Endothelial cell of hepatic sinusoid (primary cell): ENCODE results near the gene TMEM87B.
"Not testable (repeated sequence)": the region's sequence is repeated elsewhere in the genome, so short reads cannot be mapped to it uniquely, and the experiment has no call there.

Experiments used
- in situ Hi-C: cut with HindIII; loops from 2 replicates; pipeline ENCODE4 v1.10.0; 2017; ENCODE audit warnings: low sequenced_read_pairs

The TMEM87B gene

DNA sequence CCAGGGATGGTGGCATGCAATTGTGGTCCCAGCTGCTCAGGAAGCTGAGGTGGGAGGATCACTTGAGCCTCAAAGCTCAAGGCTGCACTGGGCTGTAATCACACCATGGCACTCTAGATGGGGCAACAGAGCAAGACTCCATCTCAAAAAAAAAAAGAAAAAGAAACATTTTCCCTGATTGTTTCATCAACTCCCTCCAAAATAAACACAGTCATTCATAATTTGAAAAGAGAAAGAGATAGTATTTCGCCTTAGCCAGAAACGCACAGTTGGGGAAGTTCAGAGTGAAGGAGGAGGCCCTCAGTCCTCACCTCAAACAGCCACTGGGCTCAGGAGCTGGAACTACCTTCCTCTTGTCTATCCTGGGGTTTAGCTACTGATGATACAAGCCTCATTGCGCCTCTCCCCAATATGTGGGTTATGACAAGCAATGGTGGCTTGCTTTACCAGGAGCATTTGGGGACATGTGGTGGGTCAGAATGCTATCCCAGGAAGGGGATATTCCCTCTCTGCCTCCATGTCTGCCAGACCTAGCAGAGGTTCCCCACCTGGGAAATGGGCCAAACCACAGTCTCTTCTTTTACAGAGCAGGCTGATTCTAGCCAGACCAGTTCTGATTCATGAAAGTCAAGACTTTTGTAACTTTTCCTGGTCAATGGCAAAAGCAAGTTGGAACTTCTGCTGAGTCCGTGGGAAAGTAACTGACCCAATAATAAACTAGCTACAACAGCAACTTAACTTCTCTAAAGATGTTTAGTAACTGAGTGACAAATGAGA lies 22.2 kb upstream of the TMEM87B start:
- in situ Hi-C loops = no loop called here

DNA sequence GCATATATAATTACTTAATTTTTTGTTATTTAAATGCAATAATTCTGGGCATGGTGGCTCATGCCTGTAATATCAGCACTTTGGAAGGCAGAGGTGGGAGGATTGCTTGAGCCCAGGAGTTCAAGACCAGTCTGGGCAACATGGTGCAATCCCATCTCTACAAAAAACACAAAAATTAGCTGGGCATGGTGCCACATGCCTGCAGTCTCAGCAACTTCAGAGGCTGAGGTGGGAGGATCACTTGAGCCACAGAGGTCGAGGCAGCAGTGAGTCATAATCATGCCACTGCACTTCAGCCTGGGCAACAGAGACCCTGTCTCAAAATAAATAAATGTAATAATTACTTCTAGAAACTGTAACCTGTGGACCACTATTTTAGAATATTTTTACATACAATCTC lies 21.5 kb upstream of the TMEM87B start:
- in situ Hi-C loops = no loop called here

DNA sequence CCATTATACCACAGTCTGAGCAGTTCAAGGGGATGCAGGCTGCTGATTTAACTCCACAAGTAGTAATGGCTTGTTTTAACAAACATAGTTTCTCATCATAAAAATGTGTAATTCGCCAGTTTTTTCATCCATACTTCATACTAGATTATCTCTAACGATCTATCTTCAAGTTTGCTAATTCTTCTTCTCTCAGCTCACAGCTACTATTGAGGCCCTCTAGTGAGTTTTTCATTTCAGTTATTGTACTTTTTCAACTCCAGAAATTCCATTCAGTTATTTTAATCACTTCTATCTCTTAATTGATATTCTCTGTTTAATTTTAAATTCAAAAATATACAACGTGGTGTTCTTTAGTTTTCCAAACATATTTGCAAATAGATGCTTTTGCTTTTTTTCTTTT lies 20.1 kb upstream of the TMEM87B start:
- in situ Hi-C loops = no loop called here

DNA sequence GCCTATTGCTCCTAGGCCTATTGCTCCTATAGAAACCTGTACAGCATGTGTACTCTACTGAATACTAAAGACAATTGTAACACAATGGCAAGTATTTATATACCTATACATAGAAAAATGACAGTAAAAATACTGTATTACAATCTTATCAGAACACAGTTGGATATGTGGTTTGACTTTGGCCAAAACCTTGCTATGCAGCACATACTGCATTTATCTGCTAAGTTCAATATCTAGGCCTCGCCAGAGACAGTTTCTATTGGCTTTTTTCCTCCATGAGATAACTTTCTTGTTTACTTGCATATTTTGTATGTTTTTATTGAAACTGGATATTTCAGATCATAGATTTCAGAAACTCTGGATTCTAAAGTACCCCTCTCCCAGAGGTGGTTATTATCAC lies 19.3 kb upstream of the TMEM87B start:
- in situ Hi-C loops = no loop called here

DNA sequence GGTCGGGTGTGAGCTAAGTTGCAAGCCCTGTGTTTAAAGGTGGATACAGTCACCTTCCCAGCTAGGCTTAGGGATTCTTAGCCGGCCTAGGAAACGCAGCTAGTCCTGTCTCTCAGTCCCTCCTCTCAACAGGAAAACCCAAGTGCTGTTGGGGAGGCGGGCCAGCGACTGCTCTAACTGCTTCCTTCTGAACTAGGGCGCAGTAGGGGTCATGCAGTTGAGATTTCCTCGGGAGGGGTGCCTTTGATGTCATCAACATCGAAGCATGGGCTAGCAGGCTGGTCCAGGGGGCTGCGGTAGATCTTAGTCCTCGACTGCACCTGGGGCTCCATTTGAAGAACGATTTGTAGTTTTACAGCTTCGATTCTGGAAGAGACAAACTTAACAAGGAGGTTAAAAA lies 15.5 kb upstream of the TMEM87B start:
- in situ Hi-C loops = not testable (repeated sequence)

DNA sequence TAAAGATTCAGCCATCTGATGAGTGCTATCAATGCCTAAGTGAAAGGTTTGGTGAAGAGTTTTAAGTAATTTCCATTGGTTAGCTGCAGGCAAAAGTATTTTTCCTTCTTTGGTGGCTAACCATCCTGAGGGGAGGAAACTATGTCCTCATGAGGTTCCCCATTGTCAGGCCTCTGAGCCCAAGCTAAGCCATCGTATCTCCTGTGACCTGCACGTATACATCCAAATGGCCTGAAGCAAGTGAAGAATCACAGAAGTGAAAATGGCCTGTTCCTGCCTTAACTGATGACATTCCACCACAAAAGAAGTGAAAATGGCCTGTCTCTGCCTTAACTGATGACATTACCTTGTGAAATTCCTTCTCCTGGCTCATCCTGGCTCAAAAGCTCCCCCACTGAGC lies 15.0 kb upstream of the TMEM87B start:
- in situ Hi-C loops = not testable (repeated sequence)

DNA sequence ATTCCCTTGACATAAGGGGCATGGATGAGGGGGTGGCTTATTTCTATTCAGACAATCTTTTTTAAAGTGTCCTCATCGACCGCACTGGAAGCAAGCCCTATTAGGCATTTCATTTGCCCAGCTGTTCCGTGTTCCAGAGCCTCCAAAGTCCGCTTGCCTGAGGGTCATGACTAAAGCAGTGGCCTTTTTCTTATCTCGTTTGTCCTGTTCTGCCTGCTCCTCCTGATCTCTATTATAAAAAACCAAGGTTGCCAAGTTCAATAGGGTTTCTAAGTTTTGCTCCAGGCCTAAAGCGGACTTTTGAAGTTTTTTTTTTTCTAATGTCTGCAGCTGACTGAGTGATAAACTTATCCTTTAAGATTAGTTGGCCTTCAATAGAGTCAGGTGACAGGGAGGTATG lies 13.6 kb upstream of the TMEM87B start:
- in situ Hi-C loops = not testable (repeated sequence)

DNA sequence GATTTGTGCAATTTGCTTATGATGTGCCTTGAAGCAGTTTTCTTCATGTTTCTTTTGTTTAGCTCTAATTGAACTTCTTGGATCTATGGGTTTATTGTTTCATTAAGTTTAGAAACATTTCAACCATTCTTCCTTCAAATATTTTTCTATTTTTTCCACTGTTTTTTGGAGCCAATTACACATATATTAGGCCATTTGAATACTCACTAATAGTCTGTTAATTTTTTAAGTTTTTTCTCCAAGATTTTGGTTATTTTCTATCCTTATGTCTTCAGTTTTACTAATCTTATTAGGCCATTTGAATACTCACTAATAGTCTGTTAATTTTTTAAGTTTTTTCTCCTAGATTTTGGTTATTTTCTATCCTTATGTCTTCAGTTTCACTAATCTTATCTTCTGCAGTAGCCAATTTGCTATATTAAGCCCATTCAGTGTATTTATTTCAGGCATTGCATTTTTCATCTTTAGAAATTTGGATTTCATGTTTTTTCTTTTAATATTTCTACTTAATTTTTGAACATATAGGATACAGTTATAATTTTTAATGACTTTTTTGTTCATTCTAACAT lies 9.5 kb upstream of the TMEM87B start:
- in situ Hi-C loops = no loop called here

DNA sequence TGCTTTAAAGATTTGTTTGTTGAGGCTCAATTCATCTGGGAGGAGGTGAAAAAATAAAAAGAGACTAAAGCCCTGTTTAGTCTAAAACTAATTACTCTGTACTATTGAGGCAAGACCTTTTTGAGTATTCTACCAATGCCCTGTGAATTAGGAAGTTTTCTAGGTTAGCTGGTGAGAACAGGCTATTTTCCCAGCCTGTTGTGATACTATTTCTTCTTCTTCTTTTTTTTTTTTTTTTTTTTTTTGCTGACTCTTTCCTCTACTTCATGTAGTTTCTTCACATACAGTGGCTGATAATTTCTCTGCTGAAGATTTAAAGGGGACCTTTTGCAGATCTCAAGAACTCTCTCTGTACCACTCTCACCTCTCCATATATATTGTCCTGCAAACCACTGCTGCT lies 8.8 kb upstream of the TMEM87B start:
- in situ Hi-C loops = no loop called here

DNA sequence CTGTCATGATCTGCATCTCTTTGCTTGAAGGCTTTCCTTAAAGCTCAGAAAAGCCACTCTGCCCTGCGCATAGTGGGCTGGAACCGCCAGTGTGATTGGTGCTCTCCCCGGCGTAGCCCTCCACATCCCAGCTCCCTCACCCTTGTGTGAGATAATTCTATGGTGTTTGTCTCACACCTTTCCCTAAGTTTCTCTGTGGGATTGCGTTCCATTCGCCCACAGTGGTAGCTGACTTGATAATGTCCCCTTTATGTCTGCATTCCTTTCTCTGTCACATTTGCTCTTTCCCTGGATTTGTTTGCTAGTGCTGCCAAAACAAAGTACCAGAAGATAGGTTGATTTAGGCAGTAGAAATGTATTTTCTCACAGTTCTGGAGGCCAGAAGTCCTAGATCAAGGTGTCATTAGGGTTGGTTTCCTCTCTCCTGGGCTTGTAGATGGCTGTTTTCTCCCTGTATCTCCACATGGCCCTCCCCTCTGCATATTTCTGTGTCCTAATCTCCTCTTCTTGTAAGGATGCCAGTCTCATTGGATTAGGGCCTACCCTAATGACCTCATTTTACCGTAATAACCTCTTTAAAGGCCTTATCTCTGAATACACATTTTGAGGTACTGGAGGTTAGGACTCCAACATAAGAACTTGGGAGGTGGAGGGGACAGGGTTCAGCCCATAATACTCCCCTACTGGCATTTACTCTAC lies 7.4 kb upstream of the TMEM87B start:
- in situ Hi-C loops = no loop called here

DNA sequence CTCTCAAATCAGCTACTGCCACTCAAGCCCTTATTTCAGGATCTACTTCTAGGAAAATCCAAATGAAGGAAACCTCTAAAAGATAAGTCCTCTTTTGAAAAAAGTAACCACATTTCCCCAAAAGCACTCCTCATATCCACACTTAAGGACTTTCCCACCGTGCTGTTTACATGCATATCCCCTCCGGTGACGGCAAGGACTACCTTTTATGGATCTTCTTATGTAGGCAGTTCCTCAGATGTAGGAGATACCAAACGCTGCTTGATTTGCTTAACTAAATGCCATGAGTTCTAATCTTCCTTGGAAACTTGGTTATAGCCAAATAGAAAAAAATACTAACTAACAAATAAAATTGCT lies 6.9 kb upstream of the TMEM87B start:
- in situ Hi-C loops = no loop called here

DNA sequence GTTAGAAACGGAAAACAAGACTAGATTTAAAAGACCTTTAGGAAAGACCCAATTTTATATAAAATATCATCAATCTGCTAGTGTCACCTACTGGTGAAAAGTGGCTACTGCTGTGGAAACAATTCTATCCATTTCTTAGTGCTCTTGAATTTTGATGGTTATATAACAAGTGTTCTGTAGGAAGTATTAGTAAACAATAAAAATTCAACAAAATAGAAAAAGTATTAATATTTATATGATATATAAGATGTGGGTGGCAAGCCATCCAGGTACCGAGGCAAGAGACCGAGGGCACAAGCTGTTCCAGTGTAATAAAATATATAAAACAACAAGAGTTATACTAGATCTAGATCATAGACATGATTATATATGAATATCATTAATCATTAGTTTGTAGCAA lies 6.2 kb upstream of the TMEM87B start:
- in situ Hi-C loops = no loop called here

DNA sequence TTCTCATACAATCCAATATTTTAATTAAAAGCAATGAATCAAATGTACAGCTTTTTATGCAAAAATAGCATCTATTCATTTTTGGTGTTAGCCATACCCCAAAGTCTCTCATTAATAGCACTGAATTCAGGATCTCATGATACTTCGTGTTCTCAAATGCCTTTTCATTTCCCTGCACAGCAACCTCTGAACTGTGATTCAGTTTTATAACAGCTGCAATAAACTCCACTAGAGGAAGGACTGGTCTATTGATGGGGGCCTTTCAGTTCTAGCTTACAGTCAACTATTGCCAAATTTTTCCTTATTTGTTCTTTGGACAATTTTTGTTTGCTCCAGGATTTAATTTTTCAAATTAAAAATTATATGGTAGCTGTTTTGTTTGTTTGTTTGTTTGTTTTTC lies 4.8 kb upstream of the TMEM87B start:
- in situ Hi-C loops = no loop called here

DNA sequence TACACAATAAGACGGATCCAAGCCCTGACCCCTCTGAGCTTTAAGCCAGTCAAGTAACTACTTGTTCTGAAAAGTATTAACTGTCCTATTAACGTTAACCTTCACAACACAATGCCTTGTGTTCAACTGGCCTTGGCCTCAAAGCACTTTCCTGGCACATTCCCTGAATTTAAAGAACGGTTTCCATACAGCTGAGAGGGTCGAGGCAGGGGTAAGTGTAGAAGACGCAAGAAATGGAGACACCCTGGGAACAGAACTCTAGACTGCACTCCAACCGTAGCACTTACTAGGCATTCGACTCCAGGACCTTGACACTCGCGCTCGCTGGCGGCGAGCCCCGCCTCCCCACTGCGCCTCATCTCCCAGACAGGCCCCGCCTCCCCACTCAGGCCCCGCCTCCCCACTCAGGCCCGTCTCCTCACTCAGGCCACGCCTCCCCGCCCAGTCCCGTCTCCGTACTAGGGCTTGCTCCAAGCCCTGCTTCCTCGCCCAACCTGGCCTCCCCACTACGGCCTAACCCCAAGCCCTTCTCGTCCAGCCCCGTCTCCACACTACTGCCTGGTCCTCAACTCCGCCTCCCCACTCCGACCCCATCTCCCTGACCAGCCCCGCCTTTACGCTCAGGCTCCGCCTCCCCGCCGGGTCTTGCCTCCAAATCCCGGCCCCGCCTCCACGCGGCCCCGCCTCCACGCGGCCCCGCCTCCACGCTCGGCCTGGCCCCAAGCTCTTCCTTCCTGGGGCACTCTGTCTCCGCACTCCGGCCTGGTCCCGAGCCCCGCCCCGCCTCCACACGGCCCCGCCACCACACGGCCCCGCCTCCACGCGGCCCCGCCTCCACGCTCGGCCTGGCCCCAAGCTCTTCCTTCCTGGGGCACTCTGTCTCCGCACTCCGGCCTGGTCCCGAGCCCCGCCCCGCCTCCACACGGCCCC lies 887 bp upstream of the TMEM87B start:
- in situ Hi-C loops = no loop called here

DNA sequence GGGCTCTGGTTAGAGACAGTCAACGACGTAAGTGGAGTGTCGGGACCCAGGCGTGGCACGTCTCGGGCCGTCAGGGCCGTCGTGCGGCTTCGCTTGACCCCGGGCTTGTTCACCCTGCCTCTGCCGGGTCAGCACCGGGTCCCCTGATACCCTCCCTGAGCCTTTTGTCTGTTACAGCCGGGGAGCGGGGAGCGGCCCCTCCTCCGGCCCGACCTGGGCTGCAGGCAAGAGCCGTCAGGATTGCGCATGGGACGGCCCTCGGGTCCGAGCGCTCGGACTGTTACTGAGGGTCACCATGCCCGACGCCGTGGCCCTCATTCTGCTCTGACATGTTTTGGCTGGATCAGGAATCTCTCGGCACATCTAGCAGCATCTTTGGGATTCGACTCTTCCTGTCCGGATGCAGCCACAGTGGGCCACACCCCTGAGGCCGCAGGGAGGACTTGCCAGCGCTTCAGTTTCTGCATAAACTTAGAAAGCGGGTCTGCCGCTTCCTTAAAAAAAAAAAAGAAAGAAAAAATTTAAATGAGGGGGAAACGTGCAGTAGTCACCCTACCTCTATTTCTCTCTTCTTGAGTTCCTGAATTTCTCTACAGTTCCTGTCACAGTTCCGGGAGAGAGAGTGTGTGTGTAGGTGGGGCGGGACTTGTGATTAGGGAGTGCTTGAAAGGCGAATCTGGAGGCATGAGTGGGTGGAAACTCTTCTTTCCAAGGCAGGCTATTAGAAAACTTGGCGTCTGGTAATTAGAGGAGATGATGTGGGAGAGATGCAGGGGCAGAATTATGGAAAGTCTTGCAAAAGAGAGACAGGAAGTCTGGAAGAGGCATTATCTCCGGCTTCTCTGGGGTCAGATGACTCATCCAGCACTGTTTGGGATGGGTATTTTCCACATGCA lies 909 bp downstream of the TMEM87B start:
- in situ Hi-C loops = no loop called here

DNA sequence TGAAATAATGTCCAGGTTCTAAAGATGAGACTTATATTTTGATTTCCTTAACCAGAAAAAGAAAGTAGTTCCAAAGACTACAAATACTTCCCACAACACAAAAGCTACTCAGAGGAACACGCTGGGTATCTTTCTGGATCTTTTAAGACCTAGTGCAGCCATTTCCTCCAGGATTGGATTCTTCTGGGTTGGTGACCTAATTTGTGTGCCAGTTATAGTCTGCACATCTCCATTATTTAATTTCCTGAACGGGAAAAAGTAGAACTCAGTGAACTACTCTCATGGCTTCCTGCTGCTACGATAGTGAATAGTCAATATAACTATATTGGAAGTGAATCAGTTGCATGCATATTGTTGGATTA lies 1.5 kb downstream of the TMEM87B start:
- in situ Hi-C loops = no loop called here

DNA sequence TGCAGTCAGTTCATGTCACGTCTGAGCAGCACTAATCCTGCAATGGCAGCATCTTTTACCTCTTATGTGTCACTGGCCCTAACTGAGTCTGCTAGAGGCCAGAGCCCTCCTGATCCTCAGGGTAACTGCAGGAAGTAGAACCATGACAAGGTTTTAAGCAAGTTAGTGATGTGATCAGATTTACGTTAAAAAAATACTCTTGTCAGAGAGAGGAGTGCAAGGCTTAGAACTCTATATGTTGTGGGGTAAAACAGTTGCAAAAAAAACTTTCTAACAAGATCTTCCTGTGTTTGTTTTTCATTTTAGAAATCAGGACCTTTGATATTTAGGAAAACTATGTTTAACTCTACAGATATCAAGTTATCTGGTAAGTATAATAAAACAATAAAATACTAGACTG lies 4.6 kb downstream of the TMEM87B start:
- in situ Hi-C loops = no loop called here

DNA sequence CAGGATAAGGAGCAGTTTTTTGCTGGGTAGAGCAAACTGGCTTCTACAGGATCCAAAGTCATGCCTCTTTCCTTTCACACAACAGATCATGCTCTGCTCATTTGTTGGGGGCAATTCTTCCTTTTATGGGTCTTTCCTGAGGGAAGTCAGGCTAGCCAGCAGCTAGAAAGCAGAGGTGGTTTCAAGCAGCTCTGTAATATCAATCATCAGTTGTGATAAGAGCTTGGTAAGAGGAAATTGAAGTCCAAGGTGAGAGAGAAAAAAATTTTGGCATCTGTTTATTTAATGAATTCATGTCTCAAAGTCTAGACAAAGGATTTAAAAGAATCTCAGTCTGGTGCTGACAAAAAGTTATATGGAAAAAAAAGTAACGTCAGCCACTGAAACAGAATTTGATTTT lies 6.2 kb downstream of the TMEM87B start:
- in situ Hi-C loops = no loop called here

DNA sequence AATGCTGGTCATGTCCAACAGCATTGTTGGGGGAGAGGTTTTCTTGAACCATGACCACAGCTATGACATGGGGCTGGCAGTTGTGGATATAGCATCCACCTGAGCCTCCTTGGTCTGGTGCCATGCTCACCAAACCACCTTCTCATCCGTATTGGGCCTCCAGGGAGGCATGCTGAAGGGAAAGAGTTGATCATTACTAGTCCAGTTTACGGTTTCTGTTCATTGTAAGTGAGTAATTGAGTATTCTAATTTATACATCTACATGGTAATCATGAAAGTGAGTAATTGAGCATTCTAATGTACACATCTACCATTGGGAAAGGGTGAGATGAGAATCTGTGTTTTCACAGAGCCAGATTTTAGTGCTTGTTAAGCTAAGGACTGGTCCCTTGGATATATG lies 6.8 kb downstream of the TMEM87B start:
- in situ Hi-C loops = no loop called here

DNA sequence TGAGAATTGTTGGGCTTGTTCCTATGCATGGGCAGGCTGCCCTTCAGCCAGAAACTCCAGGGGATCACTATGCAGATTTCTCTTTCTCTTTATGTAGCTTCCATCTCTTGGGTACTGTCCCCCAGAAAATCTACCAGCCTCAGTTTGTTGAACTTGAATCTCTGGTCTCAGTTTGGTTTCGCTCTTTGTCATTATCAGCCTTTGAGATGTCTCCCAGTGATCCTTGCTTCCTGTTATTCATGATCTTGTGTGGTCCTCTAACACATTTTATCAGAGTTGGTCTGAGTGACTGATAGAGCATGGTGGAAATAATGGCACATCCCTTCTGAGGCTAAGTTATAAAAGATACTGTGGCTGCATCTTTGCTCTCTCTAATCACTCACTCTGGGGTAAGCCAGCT lies 7.8 kb downstream of the TMEM87B start:
- in situ Hi-C loops = no loop called here
